ENCODE results near the gene UBE2L3.

DNA sequence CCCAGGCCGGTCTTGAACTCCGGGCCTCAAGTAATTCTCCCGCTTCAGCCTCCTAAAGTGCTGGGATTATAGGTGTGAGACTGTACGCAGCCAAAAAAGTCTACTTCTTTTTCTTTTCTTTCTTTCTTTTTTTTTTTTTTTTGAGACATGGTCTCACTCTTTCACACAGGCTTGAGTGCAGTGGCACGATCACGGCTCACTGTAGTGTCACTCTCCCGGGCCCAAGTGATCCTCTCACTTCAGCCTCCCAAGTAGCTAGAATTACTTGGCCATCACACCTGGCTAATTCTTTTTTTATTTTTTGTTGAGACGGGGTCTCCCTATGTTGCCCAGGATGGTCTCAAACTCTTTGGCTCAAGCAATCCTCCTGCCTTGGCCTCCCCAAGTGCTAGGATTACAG lies 3.6 kb upstream of the UBE2L3 start:
- no peak for TF ChIP-seq YY1 (IDR thresholded peaks at IDR 0.05; ENCODE audit: low read depth, low read length)
- no peak for TF ChIP-seq RCOR1 (conservative IDR thresholded peaks at IDR 0.05; ENCODE audit: low read depth, low read length)
- TF ChIP-seq RAD21 (IDR thresholded peaks at IDR 0.05; ENCODE audit: insufficient read depth, low read depth, low read length), result no peak
- TF ChIP-seq, protein P1, sequence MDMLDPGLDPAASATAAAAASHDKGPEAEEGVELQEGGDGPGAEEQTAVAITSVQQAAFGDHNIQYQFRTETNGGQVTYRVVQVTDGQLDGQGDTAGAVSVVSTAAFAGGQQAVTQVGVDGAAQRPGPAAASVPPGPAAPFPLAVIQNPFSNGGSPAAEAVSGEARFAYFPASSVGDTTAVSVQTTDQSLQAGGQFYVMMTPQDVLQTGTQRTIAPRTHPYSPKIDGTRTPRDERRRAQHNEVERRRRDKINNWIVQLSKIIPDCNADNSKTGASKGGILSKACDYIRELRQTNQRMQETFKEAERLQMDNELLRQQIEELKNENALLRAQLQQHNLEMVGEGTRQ (IDR thresholded peaks at IDR 0.05; ENCODE audit: borderline replicate concordance, low read depth, low read length), result no peak
- no peak for TF ChIP-seq SP1 (IDR thresholded peaks at IDR 0.05; ENCODE audit: low read depth, low read length)
- no peak for TF ChIP-seq TAF1 (IDR thresholded peaks at IDR 0.05; ENCODE audit: borderline replicate concordance, low read depth, low read length)
- TF ChIP-seq TCF3 (IDR thresholded peaks at IDR 0.05; ENCODE audit: borderline replicate concordance, insufficient read depth, low read depth, low read length), result no peak
- no peak for TF ChIP-seq POLR2AphosphoS2 (IDR thresholded peaks at IDR 0.05; ENCODE audit: low read depth, low read length)
- TF ChIP-seq, protein P2, sequence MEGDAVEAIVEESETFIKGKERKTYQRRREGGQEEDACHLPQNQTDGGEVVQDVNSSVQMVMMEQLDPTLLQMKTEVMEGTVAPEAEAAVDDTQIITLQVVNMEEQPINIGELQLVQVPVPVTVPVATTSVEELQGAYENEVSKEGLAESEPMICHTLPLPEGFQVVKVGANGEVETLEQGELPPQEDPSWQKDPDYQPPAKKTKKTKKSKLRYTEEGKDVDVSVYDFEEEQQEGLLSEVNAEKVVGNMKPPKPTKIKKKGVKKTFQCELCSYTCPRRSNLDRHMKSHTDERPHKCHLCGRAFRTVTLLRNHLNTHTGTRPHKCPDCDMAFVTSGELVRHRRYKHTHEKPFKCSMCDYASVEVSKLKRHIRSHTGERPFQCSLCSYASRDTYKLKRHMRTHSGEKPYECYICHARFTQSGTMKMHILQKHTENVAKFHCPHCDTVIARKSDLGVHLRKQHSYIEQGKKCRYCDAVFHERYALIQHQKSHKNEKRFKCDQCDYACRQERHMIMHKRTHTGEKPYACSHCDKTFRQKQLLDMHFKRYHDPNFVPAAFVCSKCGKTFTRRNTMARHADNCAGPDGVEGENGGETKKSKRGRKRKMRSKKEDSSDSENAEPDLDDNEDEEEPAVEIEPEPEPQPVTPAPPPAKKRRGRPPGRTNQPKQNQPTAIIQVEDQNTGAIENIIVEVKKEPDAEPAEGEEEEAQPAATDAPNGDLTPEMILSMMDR (IDR thresholded peaks at IDR 0.05 in 2 of 3, conservative IDR thresholded peaks at IDR 0.05 in 1 of 3; ENCODE audit: control insufficient read depth in 2 of 3, extremely low read depth in 1 of 3, insufficient read depth in 1 of 3, low read depth in 3 of 3, low read length in 3 of 3), result no peak
- no peak for TF ChIP-seq MTA2 (IDR thresholded peaks at IDR 0.05; ENCODE audit: low read depth)
- no peak for TF ChIP-seq SUZ12 (IDR thresholded peaks at IDR 0.05; ENCODE audit: unreplicated experiment)
- TF ChIP-seq, protein P3, sequence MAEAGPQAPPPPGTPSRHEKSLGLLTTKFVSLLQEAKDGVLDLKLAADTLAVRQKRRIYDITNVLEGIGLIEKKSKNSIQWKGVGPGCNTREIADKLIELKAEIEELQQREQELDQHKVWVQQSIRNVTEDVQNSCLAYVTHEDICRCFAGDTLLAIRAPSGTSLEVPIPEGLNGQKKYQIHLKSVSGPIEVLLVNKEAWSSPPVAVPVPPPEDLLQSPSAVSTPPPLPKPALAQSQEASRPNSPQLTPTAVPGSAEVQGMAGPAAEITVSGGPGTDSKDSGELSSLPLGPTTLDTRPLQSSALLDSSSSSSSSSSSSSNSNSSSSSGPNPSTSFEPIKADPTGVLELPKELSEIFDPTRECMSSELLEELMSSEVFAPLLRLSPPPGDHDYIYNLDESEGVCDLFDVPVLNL (IDR thresholded peaks at IDR 0.05; ENCODE audit: low read depth, low read length), result no peak
